ENCODE data around the gene KLC3. TPM values are rescaled to one million over a fixed set of nuclear protein-coding genes. Genes with fewer than 3 reads are reported as not detected.

The KLC3 gene
- total and polyA plus RNA-seq, 2 of the 8 experiments (the other 6 are each of a cell fraction or from before 2014, with no cell fraction given) = 1.3 to 2.8 TPM

DNA sequence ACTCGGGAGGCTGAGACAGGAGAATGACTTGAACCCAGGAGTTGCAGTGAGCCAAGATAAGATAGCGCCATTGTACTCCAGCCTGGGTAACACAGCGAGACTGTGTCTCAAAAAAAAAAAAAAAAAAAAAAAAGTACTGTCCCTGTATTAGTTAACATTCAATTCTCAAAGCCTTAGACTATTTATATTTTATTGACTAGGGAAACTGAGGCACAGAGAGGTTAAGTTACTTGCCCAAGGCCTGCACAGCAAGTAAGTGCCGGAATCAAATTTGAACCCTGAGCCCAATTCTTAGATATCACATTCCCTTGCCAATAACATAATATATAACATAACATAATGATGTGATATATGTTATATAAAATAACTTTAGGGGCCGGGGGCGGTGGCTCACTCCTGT is 921 bp upstream of the KLC3 start:
- no peaks in the 10 kb centered on the region for H3K79me2 ChIP-seq (ENCODE audit: control insufficient read depth in 1 of 2, insufficient read depth in 2 of 2, low read length in 2 of 2)
- no peaks in the 10 kb centered on the region for H3K36me3 ChIP-seq (ENCODE audit: control insufficient read depth in 2 of 4, insufficient read depth in 4 of 4, low read length in 3 of 4)
- no peak overlapping the region for H3K9ac ChIP-seq (replicated peaks in 1 of 4; ENCODE audit: extremely low read depth in 1 of 4, low read depth in 3 of 4, low read length in 3 of 4)
- DNase-seq (ENCODE audit: low read depth in 1 of 2, low spot score in 2 of 2) (no peak), FAIRE-seq (no peak)
- H2AFZ ChIP-seq (ENCODE audit: low read length) = no peak overlapping the region
- H2BK12ac ChIP-seq (ENCODE audit: low read depth, low read length) = no peak overlapping the region
- 86% methylated on average over 5 of the region's 6 CpGs; no CpG with 5 or more reads in 1 of the 2 experiments for WGBS, 2 experiments (ENCODE audit: extremely low coverage in 1 of 2, insufficient coverage in 1 of 2, insufficient read length in 1 of 2, insufficient replicate concordance in 2 of 2, low coverage in 1 of 2, low lambda C conversion rate in 2 of 2, missing lambda C conversion rate in 1 of 2)
- H3K4ac ChIP-seq (replicated peaks; ENCODE audit: insufficient read length, low read depth, low read length) = no peak overlapping the region
- H3K4me1 ChIP-seq (replicated peaks in 1 of 4; ENCODE audit: control insufficient read depth in 3 of 4, insufficient read depth in 4 of 4, low read length in 3 of 4) = peaks cover 0 to 3% (median 0%) of the 10 kb centered on the region in 4 experiments; a peak in 4 of 7 replicates
- no peak overlapping the region for H2BK5ac ChIP-seq (ENCODE audit: low read depth, low read length)
- ChIA-PET POLR2A (ENCODE audit: partially characterized antibody) (interaction anchor here (1.0 to 1.4 kb wide), 3 partner anchors 36 to 247 kb away, joined by 3 to 4 read pairs (median 3); partner anchors contain the start of gene PPP1R37), CTCF (ENCODE audit: partially characterized antibody) (interaction anchor here (0.6 to 7.3 kb wide), 28 partner anchors 10 to 311 kb away, joined by 3 to 60 read pairs (median 4); partner anchors contain the start of gene EXOC3L2)
- no peak overlapping the region; a peak in 1 of 4 replicates for H3K4me2 ChIP-seq (ENCODE audit: insufficient read depth in 1 of 2, low read depth in 2 of 2, low read length in 2 of 2)
- H3K9me3 ChIP-seq (ENCODE audit: insufficient read depth in 2 of 2, low read depth in 1 of 2, low read length in 1 of 2) = no peaks in the 10 kb centered on the region
- no peak overlapping the region for H3K23ac ChIP-seq (ENCODE audit: insufficient read length)
- H3K18ac ChIP-seq (ENCODE audit: extremely low read depth, low read length) = no peak overlapping the region
- H3K4me3 ChIP-seq (ENCODE audit: extremely low read depth in 1 of 4, insufficient read depth in 2 of 4, low read depth in 3 of 4, low read length in 4 of 4) = no peak overlapping the region
- H4K20me1 ChIP-seq (replicated peaks in 1 of 2; ENCODE audit: control insufficient read depth in 1 of 2, insufficient read depth in 2 of 2, low read length in 2 of 2) = peaks cover 3 to 11% of the 10 kb centered on the region in 2 experiments
- no peak overlapping the region for H2BK15ac ChIP-seq (ENCODE audit: low read length)
- no peak overlapping the region for H3K56ac ChIP-seq (replicated peaks; ENCODE audit: insufficient read length, low read depth, low read length)
- H2BK20ac ChIP-seq (ENCODE audit: low read length) = no peak overlapping the region
- H3K79me1 ChIP-seq (ENCODE audit: low read depth, low read length) = no peaks in the 10 kb centered on the region
- TF ChIP-seq BRCA1 (IDR thresholded peaks at IDR 0.05; ENCODE audit: low read depth, low read length) (no peak), POU5F1 (IDR thresholded peaks at IDR 0.05; ENCODE audit: low read depth, low read length) (no peak), BCL11A (IDR thresholded peaks at IDR 0.05; ENCODE audit: low read depth in 2 of 2, low read length in 2 of 2) (no peak), SP4 (IDR thresholded peaks at IDR 0.05; ENCODE audit: low read length) (no peak), FOSL1 (IDR thresholded peaks at IDR 0.05; ENCODE audit: insufficient read depth, low read depth, low read length) (no peak)
- TF ChIP-seq, protein P1, sequence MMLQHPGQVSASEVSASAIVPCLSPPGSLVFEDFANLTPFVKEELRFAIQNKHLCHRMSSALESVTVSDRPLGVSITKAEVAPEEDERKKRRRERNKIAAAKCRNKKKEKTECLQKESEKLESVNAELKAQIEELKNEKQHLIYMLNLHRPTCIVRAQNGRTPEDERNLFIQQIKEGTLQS (IDR thresholded peaks at IDR 0.05; ENCODE audit: insufficient read depth, low read depth, low read length) = no peak
- no peak overlapping the region for H3K14ac ChIP-seq (ENCODE audit: insufficient read length)
- H2AK5ac ChIP-seq (ENCODE audit: low read depth, low read length) = no peak overlapping the region
- no peak overlapping the region for H3K27ac ChIP-seq (ENCODE audit: low read depth, low read length)
- peaks cover 6% of the 10 kb centered on the region; the same call in 1 of the 2 replicates for H3K23me2 ChIP-seq (ENCODE audit: low read depth, low read length)
- no peak overlapping the region for H4K5ac ChIP-seq (ENCODE audit: insufficient read length, low read depth, low read length)
- no peak overlapping the region for H4K8ac ChIP-seq (ENCODE audit: extremely low read depth, insufficient read depth, low read length)
- H4K91ac ChIP-seq (replicated peaks; ENCODE audit: insufficient read length, low read length) = no peak overlapping the region
- H2BK120ac ChIP-seq (replicated peaks; ENCODE audit: low read depth, low read length) = no peak overlapping the region
- peaks cover 4 to 16% (median 13%) of the 10 kb centered on the region in 4 experiments; a peak in 6 of 7 replicates for H3K27me3 ChIP-seq (replicated peaks in 1 of 4; ENCODE audit: control insufficient read depth in 3 of 4, extremely low read depth in 1 of 4, insufficient read depth in 3 of 4, low read length in 3 of 4)

All from H1 (cell line).